ENCODE data around the gene STEEP1.
"Not testable (repeated sequence)": the region's sequence is repeated elsewhere in the genome, so short reads cannot be mapped to it uniquely, and the experiment has no call there.

The STEEP1 gene

GRCh38 chrX:119529345-119530276 lies 35.6 kb downstream of the STEEP1 start:
- DNase-seq, result no peak

- DNase-seq, result no peak
These were observed 41.5 kb downstream of the STEEP1 start for GRCh38 chrX:119523664-119524184.

- DNase-seq, result no peak
These were observed 44.0 kb downstream of the STEEP1 start for GRCh38 chrX:119521246-119521645.

- no peak for DNase-seq
These were observed 46.8 kb downstream of the STEEP1 start for GRCh38 chrX:119518371-119518770.

- peak in 1 of 2 experiments; percentile 38 for DNase-seq
These were observed 49.0 kb downstream of the STEEP1 start for GRCh38 chrX:119516157-119516702.

DNA sequence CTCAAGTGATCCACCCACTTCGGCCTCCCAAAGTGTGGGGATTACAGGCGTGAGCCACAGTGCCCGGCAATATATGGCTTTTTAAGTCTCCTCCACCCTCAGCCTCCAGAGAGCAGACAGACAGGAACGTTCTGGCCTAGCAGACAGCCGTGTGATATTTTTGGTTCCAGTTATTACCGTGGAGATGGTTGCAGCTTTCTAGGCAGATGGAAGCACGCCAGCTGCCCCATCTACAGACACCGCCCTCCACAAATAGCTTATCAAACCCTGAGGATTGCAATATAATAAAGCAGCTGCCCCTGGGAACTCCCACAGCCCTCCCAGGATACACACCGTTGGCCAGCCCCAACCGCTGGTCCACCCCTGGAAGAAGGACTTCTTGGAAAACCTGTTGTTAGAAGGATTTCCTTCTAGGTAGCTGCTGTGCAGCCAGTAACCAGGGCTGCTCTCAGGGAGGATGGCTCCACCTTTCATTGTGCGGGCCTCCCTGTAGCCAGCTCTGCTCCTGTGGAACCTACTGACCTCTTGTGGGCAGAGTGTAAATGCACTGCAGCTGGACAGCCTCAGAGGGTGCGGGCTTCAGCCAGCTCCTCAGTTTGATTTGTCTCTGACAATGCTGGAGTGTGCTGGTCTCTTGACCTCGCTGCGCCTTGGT lies 52.9 kb downstream of the STEEP1 start:
- peak in 1 of 2 experiments; percentile 12 for DNase-seq

- no peak for DNase-seq
These were observed 58.0 kb downstream of the STEEP1 start for GRCh38 chrX:119507206-119507605.

DNA sequence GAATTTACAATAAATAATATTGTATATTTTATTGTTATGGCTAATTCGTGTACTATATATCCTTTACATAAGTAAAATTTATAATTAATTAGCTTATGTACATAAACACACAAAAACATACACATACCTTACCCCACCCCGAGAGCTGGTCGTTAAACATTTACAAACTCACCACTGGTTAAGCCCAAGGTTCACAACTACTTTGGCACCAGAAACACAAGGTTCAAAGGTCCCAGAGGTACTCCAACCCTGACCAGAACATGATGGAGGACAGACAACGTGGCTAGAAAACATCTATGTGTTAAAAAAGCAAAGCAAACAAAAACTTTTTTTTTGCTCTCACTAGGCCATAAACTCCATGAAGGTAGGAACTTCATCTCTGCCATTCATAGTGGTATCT lies 59.3 kb downstream of the STEEP1 start:
- DNase-seq, result no peak

GRCh38 chrX:119505145-119505544 lies 60.1 kb downstream of the STEEP1 start:
- not testable (repeated sequence) for DNase-seq

- DNase-seq, result no peak
These were observed 61.7 kb downstream of the STEEP1 start for GRCh38 chrX:119503484-119503861.

GRCh38 chrX:119502727-119503483 lies 62.3 kb downstream of the STEEP1 start:
- peak; percentile 5 to 21 for DNase-seq

DNA sequence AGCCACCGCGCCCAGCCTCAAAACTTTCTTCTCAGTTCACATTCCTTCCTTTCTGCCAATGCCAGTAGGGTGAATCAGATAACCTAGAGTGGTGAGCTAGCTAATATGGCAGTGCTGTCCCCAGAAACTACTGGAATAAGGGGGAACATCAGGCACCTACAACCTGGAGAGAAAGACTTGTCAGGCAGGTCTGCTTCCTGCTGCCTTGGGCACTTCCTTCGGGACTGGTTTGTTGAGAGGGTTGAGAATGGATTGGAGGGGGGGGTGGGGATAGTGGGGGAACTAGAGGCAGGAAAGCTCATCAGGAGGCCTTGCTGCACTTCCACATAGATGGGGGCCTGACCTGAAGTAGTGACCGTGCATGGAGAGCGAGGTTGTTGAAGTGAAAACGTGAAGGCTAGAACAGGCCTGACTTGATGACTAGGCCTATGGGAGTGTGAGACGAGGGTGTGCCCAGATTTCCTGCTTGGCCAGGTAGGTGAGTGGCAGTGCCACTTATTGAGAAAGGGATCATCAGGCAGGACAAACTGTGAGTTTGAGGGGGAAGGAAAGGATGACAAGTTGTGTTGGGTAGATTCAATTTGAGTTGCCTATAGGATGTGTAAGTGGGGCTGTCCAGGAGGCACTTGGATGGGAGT lies 63.6 kb downstream of the STEEP1 start:
- DNase-seq, result no peak

- no peak for DNase-seq
These were observed 65.0 kb downstream of the STEEP1 start for GRCh38 chrX:119500061-119500800.

DNA sequence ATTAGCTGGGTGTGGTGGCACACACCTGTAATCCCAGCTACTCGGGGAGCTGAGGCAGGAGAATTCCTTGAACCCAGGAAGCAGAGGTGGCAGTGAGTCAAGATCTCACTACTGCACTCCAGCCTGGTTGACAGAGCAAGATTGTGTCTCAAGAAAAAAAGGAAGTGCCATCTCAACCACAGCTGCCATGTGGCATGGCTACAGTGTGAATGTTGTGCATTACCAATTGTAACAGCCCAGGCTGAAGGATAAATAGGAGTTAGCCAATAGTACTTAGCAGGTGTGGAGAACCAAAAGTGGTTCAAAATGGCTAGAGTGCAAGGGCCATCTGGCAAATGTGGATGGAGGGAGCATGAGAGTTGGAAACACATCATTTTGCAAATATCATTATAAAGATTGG lies 68.0 kb downstream of the STEEP1 start:
- DNase-seq, result no peak

- no peak for DNase-seq
These were observed 69.2 kb downstream of the STEEP1 start for GRCh38 chrX:119495734-119496726.

DNA sequence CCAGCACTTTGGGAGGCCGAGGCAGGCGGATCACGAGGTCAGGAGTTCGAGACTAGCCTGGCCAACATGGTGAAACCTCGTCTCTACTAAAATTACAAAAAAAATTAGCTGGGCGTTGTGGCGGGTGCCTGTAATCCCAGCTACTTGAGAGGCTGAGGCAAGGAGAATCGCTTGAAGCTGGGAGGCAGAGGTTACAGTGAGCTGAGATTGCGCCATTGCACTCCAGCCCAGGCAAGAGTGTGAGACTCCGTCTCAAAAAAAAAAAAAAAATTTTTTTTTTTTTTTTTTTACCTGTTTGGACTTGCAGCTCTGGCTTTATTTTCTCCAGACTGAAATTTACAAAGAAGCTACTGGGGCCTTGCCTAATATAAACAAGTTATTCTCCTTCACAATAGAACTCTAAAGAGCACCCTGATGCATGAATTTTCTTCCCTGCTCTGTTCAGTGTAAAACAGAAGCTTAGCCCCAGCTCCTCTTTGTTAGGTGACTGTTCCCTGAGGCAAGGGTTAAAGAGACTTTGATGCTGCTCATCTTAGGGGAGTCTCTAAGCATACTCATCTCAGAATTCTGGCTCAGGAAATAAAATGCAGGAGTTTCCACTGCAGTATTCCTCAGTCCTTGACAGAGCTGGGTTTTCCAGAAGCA lies 71.2 kb downstream of the STEEP1 start:
- DNase-seq, result not testable (repeated sequence)

- DNase-seq, result no peak
These were observed 72.7 kb downstream of the STEEP1 start for GRCh38 chrX:119492463-119492862.

- DNase-seq, result no peak
These were observed 75.8 kb downstream of the STEEP1 start for GRCh38 chrX:119489212-119490074.

DNA sequence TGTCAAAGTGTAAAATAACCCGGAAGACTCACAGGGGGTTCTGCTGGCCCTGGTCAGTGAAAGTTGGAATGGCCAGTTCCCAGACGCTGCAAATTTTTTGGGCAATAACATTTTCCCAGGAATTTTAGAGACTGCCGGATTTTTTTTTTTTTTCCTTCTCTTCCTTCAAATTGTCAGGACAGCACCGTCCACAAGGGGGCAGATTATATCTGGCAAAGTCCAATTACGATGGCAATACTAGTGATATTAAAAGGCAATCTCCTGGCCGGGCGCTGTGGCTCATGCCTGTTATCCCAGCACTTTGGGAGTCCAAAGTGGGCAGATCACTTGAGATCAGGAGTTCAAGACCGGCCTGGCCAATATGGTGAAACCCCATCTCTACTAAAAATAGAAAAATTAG lies 76.5 kb downstream of the STEEP1 start:
- peak in 1 of 2 experiments; percentile 14 for DNase-seq

Measured in NCI-H187 (cell line).